Right cardiac atrium (tissue), 5 donors: Measurements from ENCODE around the gene RNF224. TPM values are rescaled to one million over a fixed set of nuclear protein-coding genes. Genes with fewer than 3 reads are reported as not detected.

Experiments used
- ATAC-seq, 2 donors: fragments of 200-7000 bp; cut with Tn5 transposase; one replicate each; pipeline versions ENCODE4 v1.8.0 to v1.9.1; 2020; ENCODE audit warnings: moderate library complexity in 2 of 2, mild to moderate bottlenecking in 1 of 2
- DNase-seq, 3 donors: peaks; one replicate each; pipeline ENCODE4 v3.0.0-alpha.2; 2020
- H3K27ac ChIP-seq: one replicate; pipeline ENCODE4 v1.5.1; 2013; ENCODE audit warnings: mild to moderate bottlenecking, low read length, control low read depth, moderate library complexity
- H3K27me3 ChIP-seq: one replicate; pipeline ENCODE4 v1.6.1; 2013; ENCODE audit not compliant: control insufficient read depth, insufficient read depth
- H3K4me1 ChIP-seq: one replicate; pipeline ENCODE4 v1.6.1; 2013; ENCODE audit warnings: low read length; ENCODE audit not compliant: control insufficient read depth, insufficient read depth
- H3K4me3 ChIP-seq: one replicate; pipeline ENCODE4 v1.5.1; 2013; ENCODE audit warnings: low read length, control low read depth
- H3K9me3 ChIP-seq: one replicate; pipeline ENCODE4 v1.6.1; 2013; ENCODE audit warnings: low read length; ENCODE audit not compliant: control insufficient read depth
- WGBS: extraction: QIAGEN DNeasy Blood & Tissue Kit; methylation state at CpG from one replicate; pipeline ENCODE4 v1.1.7; 2013; 5-methylcytosine and 5-hydroxymethylcytosine counted together
- intact Hi-C, 4 donors: fragments of 100-400 bp; cut with DNase I; formaldehyde crosslinking; loops; one replicate each; pipeline versions ENCODE4 v1.11.0 to v1.14.0; 2022 to 2023
- polyA plus RNA-seq: library from polyadenylated mRNA; stranded (reverse); fragments of 200-250 nt; gene quantifications from one replicate; pipeline ENCODE4 v1.2.3, GENCODE V29; 2013
- total RNA-seq, 4 donors: library from RNA; stranded (reverse); fragmentation: NEBNext Ultra II Directional; extraction: Animal tissue kit (Norgen Biotek cat#: 25700); gene quantifications; one replicate each; pipeline ENCODE4 v1.2.1, GENCODE V29; 2021
- donor health status: healthy with polysubstance abuse.
- donor health status: DM: no; HTN: yes; CAD: no.
- donor health status: DM: no; HTN: no; CAD: no.
- donor health status: DM: no; HTN: yes; CAD: no; lungs with severe emphysema.
- donor health status: DM: yes; HTN: yes; CAD: no.

The RNF224 gene
- total and polyA plus RNA-seq, 5 donors = 0.09 TPM; not detected in 4

- H3K27me3 ChIP-seq = no peaks in the 10 kb centered on the region
- no peaks in the 10 kb centered on the region for H3K9me3 ChIP-seq
- H3K4me1 ChIP-seq = no peaks in the 10 kb centered on the region
- WGBS = 78% methylated on average over 23 of the region's 23 CpGs
- ATAC-seq = no peak
- no peak overlapping the region for H3K4me3 ChIP-seq
- intact Hi-C loops = loop anchor here in 1 of 4 donors (2.0 kb wide), 2 partner anchors 29 to 109 kb away; no protein-coding TSS in a partner anchor
- no peak overlapping the region for H3K27ac ChIP-seq
- no peak for DNase-seq
Observed at GRCh38 chr9:137231372-137232039, 4.2 kb downstream of the RNF224 start.

GRCh38 chr9:137232101-137232500 lies 4.8 kb downstream of the RNF224 start:
- Histone ChIP-seq H3K4me1 (no peaks in the 10 kb centered on the region), H3K4me3 (no peak overlapping the region), H3K27me3 (no peaks in the 10 kb centered on the region), H3K27ac (no peak overlapping the region), H3K9me3 (no peaks in the 10 kb centered on the region)
- ATAC-seq (no peak), DNase-seq (no peak)
- WGBS = 60% methylated on average over 10 of the region's 10 CpGs
- intact Hi-C loops = loop anchor here in 1 of 4 donors (2.0 kb wide), 2 partner anchors 29 to 109 kb away; no protein-coding TSS in a partner anchor

- H3K4me3 ChIP-seq = no peak overlapping the region
- no peaks in the 10 kb centered on the region for H3K4me1 ChIP-seq
- H3K27ac ChIP-seq = no peak overlapping the region
- ATAC-seq = no peak
- no peaks in the 10 kb centered on the region for H3K9me3 ChIP-seq
- WGBS = 68% methylated on average over 24 of the region's 24 CpGs
- intact Hi-C loops = loop anchor here in 1 of 4 donors (2.0 kb wide), 2 partner anchors 28 to 110 kb away; no protein-coding TSS in a partner anchor
- no peaks in the 10 kb centered on the region for H3K27me3 ChIP-seq
- DNase-seq = no peak
Observed at GRCh38 chr9:137232510-137232909, 5.2 kb downstream of the RNF224 start.

- no peaks in the 10 kb centered on the region for H3K27me3 ChIP-seq
- WGBS = 70% methylated on average over 40 of the region's 40 CpGs
- no peaks in the 10 kb centered on the region for H3K4me1 ChIP-seq
- DNase-seq (no peak), ATAC-seq (no peak)
- no peak overlapping the region for H3K27ac ChIP-seq
- H3K9me3 ChIP-seq = no peaks in the 10 kb centered on the region
- no peak overlapping the region for H3K4me3 ChIP-seq
- intact Hi-C loops = loop anchor here in 1 of 4 donors (2.0 kb wide), 2 partner anchors 27 to 111 kb away; no protein-coding TSS in a partner anchor
Observed at GRCh38 chr9:137233143-137233980, 6.1 kb downstream of the RNF224 start.

GRCh38 chr9:137234055-137234697 lies 6.9 kb downstream of the RNF224 start:
- no peak overlapping the region for H3K27ac ChIP-seq
- no peaks in the 10 kb centered on the region for H3K4me1 ChIP-seq
- no peak overlapping the region for H3K4me3 ChIP-seq
- WGBS = 57% methylated on average over 40 of the region's 40 CpGs
- H3K9me3 ChIP-seq = no peaks in the 10 kb centered on the region
- H3K27me3 ChIP-seq = no peaks in the 10 kb centered on the region
- intact Hi-C loops = no loop called here
- DNase-seq = no peak
- ATAC-seq = no peak

- H3K4me1 ChIP-seq = no peaks in the 10 kb centered on the region
- H3K9me3 ChIP-seq = no peaks in the 10 kb centered on the region
- no peaks in the 10 kb centered on the region for H3K27me3 ChIP-seq
- H3K4me3 ChIP-seq = no peak overlapping the region
- intact Hi-C loops = no loop called here
- no peak for ATAC-seq
- no peak overlapping the region for H3K27ac ChIP-seq
- no peak for DNase-seq
- 65% methylated on average over 18 of the region's 18 CpGs for WGBS
Observed at GRCh38 chr9:137234758-137235423, 7.6 kb downstream of the RNF224 start.

GRCh38 chr9:137235424-137236237 lies 8.3 kb downstream of the RNF224 start:
- 64% methylated on average over 35 of the region's 35 CpGs for WGBS
- no peaks in the 10 kb centered on the region for H3K4me1 ChIP-seq
- intact Hi-C loops = no loop called here
- no peak overlapping the region for H3K4me3 ChIP-seq
- no peak overlapping the region for H3K27ac ChIP-seq
- no peaks in the 10 kb centered on the region for H3K9me3 ChIP-seq
- ATAC-seq (no peak), DNase-seq (no peak)
- no peaks in the 10 kb centered on the region for H3K27me3 ChIP-seq

GRCh38 chr9:137236238-137236935 lies 9.1 kb downstream of the RNF224 start:
- intact Hi-C loops = no loop called here
- H3K4me3 ChIP-seq = no peak overlapping the region
- no peaks in the 10 kb centered on the region for H3K4me1 ChIP-seq
- DNase-seq (peak; percentile 87 to 95 (median 95)), ATAC-seq (peak; percentile 25 to 45)
- no peak overlapping the region for H3K27ac ChIP-seq
- 10% methylated on average over 31 of the region's 31 CpGs for WGBS
- no peaks in the 10 kb centered on the region for H3K9me3 ChIP-seq
- no peaks in the 10 kb centered on the region for H3K27me3 ChIP-seq

GRCh38 chr9:137236936-137237421 lies 9.7 kb downstream of the RNF224 start:
- Histone ChIP-seq H3K4me3 (no peak overlapping the region), H3K27me3 (no peaks in the 10 kb centered on the region), H3K9me3 (no peaks in the 10 kb centered on the region), H3K4me1 (no peaks in the 10 kb centered on the region), H3K27ac (no peak overlapping the region)
- intact Hi-C loops = no loop called here
- ATAC-seq (no peak), DNase-seq (no peak)
- 47% methylated on average over 11 of the region's 11 CpGs for WGBS
